Measurements from ENCODE around the gene SDK1.

- no peak for TF ChIP-seq CTCF (IDR thresholded peaks at IDR 0.05 in 4 of 5, conservative IDR thresholded peaks at IDR 0.05 in 1 of 5)
- TF ChIP-seq POLR2A (IDR thresholded peaks at IDR 0.05), result no peak
These were observed 971.1 kb downstream of the SDK1 start for GRCh38 chr7:4272141-4272540.
